Measurements from ENCODE around the gene CERS3. TPM values are rescaled to one million over a fixed set of nuclear protein-coding genes. Genes with fewer than 3 reads are reported as not detected.

Gene CERS3
- total and polyA plus RNA-seq, 9 donors: 0.02 to 0.48 (median 0.15) TPM; not detected in 4

GRCh38 chr15:100553468-100553867 is 24.7 kb upstream of the CERS3 start:
- intact Hi-C loops (cut with DNase I): no loop called here
- WGBS, 3 donors: 91 to 98% (median 94%) methylated on average over 16 of the region's 16 CpGs
- DNase-seq: no peak
- H3K9me3 ChIP-seq: no peaks in the 10 kb centered on the region
- no peak overlapping the region for H3K27ac ChIP-seq
- TF ChIP-seq CTCF (IDR thresholded peaks at IDR 0.05) (no peak), POLR2A (IDR thresholded peaks at IDR 0.05) (no peak), EP300 (IDR thresholded peaks at IDR 0.05) (no peak)
- no peaks in the 10 kb centered on the region for H3K4me1 ChIP-seq (ENCODE audit: insufficient read depth)
- no peaks in the 10 kb centered on the region for H3K36me3 ChIP-seq
- H3K4me3 ChIP-seq: no peak overlapping the region
- no peaks in the 10 kb centered on the region for H3K27me3 ChIP-seq

- H3K36me3 ChIP-seq: no peaks in the 10 kb centered on the region
- intact Hi-C loops (cut with DNase I): no loop called here
- H3K4me1 ChIP-seq (ENCODE audit: insufficient read depth): no peaks in the 10 kb centered on the region
- WGBS, 3 donors: 81 to 89% (median 85%) methylated on average over 5 of the region's 5 CpGs
- TF ChIP-seq CTCF (IDR thresholded peaks at IDR 0.05): no peak
- no peak for TF ChIP-seq EP300 (IDR thresholded peaks at IDR 0.05)
- no peak for TF ChIP-seq POLR2A (IDR thresholded peaks at IDR 0.05)
- no peak for DNase-seq
- no peaks in the 10 kb centered on the region for H3K9me3 ChIP-seq
- no peak overlapping the region for H3K27ac ChIP-seq
- no peaks in the 10 kb centered on the region for H3K27me3 ChIP-seq
- H3K4me3 ChIP-seq: no peak overlapping the region
Measured at GRCh38 chr15:100547961-100548360, 19.2 kb upstream of the CERS3 start.

GRCh38 chr15:100544946-100545345 is 16.2 kb upstream of the CERS3 start:
- WGBS, 3 donors: 44 to 68% (median 49%) methylated on average over 6 of the region's 6 CpGs
- H3K36me3 ChIP-seq: no peaks in the 10 kb centered on the region
- H3K9me3 ChIP-seq: no peaks in the 10 kb centered on the region
- H3K27ac ChIP-seq: no peak overlapping the region
- H3K4me3 ChIP-seq: no peak overlapping the region
- intact Hi-C loops (cut with DNase I): no loop called here
- no peak for DNase-seq
- no peaks in the 10 kb centered on the region for H3K27me3 ChIP-seq
- H3K4me1 ChIP-seq (ENCODE audit: insufficient read depth): no peaks in the 10 kb centered on the region
- TF ChIP-seq EP300 (IDR thresholded peaks at IDR 0.05) (no peak), CTCF (IDR thresholded peaks at IDR 0.05) (no peak), POLR2A (IDR thresholded peaks at IDR 0.05) (no peak)

GRCh38 chr15:100544338-100544841 is 15.6 kb upstream of the CERS3 start:
- Histone ChIP-seq H3K27ac (no peak overlapping the region), H3K36me3 (no peaks in the 10 kb centered on the region), H3K27me3 (no peaks in the 10 kb centered on the region), H3K4me3 (no peak overlapping the region), H3K9me3 (no peaks in the 10 kb centered on the region), H3K4me1 (ENCODE audit: insufficient read depth) (no peaks in the 10 kb centered on the region)
- DNase-seq: no peak
- TF ChIP-seq CTCF (IDR thresholded peaks at IDR 0.05) (no peak), EP300 (IDR thresholded peaks at IDR 0.05) (no peak), POLR2A (IDR thresholded peaks at IDR 0.05) (no peak)
- intact Hi-C loops (cut with DNase I): no loop called here
- WGBS, 3 donors: 12 to 31% (median 16%) methylated on average over 26 to 57 of the region's 57 CpGs
